GM12878 (cell line): ENCODE measurements around the gene KHDRBS1. TPM values are rescaled to one million over a fixed set of nuclear protein-coding genes. Genes with fewer than 3 reads are reported as not detected.

Experiments used
- ATF7 ChIP-seq: fragments of 450-650 bp; IDR thresholded peaks from 2 replicates; pipeline ENCODE4 v1.6.1; 2016; ENCODE audit warnings: low read depth, mild to moderate bottlenecking
- CEBPZ ChIP-seq: fragments of 150-350 bp; IDR thresholded peaks from 2 replicates; pipeline ENCODE4 v1.6.1; 2016; ENCODE audit warnings: low read depth, low read length
- HDAC6 ChIP-seq: fragments of 200-600 bp; sonication (generic); IDR thresholded peaks from one replicate; pipeline ENCODE4 v1.8.0; 2017; ENCODE audit warnings: antibody characterized with exemption; ENCODE audit not compliant: unreplicated experiment
- HSF1 ChIP-seq: fragments of 150-350 bp; IDR thresholded peaks from 2 replicates; pipeline ENCODE4 v1.6.1; 2014; ENCODE audit warnings: mild to moderate bottlenecking, low read depth, low read length
- IKZF1 ChIP-seq: fragments of 450-650 bp; conservative IDR thresholded peaks from 2 replicates; pipeline ENCODE4 v1.6.1; 2017; ENCODE audit warnings: antibody characterized with exemption, mild to moderate bottlenecking
- IKZF2 ChIP-seq, 2 experiments: fragments of 450-650 bp; IDR thresholded peaks; 2 replicates each; pipeline ENCODE4 v1.6.1; 2017; ENCODE audit warnings: mild to moderate bottlenecking in 2 of 2, moderate library complexity in 2 of 2
- MLLT1 ChIP-seq: fragments of 450-650 bp; IDR thresholded peaks from 2 replicates; pipeline ENCODE4 v1.6.1; 2016; ENCODE audit warnings: mild to moderate bottlenecking
- MXI1 ChIP-seq: fragments of 150-350 bp; IDR thresholded peaks from 2 replicates; pipeline ENCODE4 v1.6.1; 2011; ENCODE audit warnings: low read depth, mild to moderate bottlenecking, inconsistent platforms, low read length, improper control_type of control experiment
- NFXL1 ChIP-seq: fragments of 450-650 bp; IDR thresholded peaks from 2 replicates; pipeline ENCODE4 v1.6.1; 2017; ENCODE audit warnings: antibody characterized with exemption, mild to moderate bottlenecking, borderline replicate concordance
- POLR2AphosphoS2 ChIP-seq: IDR thresholded peaks from 2 replicates; pipeline ENCODE4 v1.6.1; 2011; ENCODE audit warnings: low read depth, mild to moderate bottlenecking, low read length, improper control_type of control experiment, moderate library complexity
- POU2F2 ChIP-seq: IDR thresholded peaks from 3 replicates; pipeline ENCODE4 v1.6.1; 2011; ENCODE audit warnings: low read depth, mild to moderate bottlenecking, low read length, borderline replicate concordance
- SUZ12 ChIP-seq: fragments of 200-600 bp; sonication (generic); IDR thresholded peaks from one replicate; pipeline ENCODE4 v1.6.1; 2018; ENCODE audit warnings: antibody characterized with exemption, mild to moderate bottlenecking; ENCODE audit not compliant: unreplicated experiment
- ZBTB40 ChIP-seq: fragments of 450-650 bp; IDR thresholded peaks from 2 replicates; pipeline ENCODE4 v1.6.1; 2016; ENCODE audit warnings: mild to moderate bottlenecking, moderate library complexity, borderline replicate concordance
- polyA plus RNA-seq, 11 experiments: library from polyadenylated mRNA; depleted of rRNA in 4 of 11; unstranded in 6 of 11; stranded (reverse) in 5 of 11; fragments of >200 nt; fragmentation: Nextera tagmentation in 4 of 11; fragmentation: Illumina TruSeq in 1 of 11; extraction: Ambion mirVana in 4 of 11; extraction: Trizol in 1 of 11; gene quantifications; 1 replicate in 1 of 11; 2 replicates in 10 of 11; pipeline versions ENCODE4 v1.2.1 to v1.2.3, GENCODE V29; 2011 to 2016; ENCODE audit warnings: inconsistent platforms in 2 of 11, missing spikeins in 2 of 11, low read depth in 1 of 11
- total RNA-seq, 4 experiments: library from RNA; depleted of rRNA in 3 of 4; stranded (reverse); fragments of >200 nt in 3 of 4; fragmentation: Illumina TruSeq in 1 of 4; extraction: Trizol in 1 of 4; gene quantifications; 2 replicates each; pipeline versions ENCODE4 v1.2.1 to v1.2.3, GENCODE V29; 2013 to 2021
- TF ChIP-seq, protein P1 (sequence below): IDR thresholded peaks from 2 replicates; pipeline ENCODE4 v1.6.1; 2012; ENCODE audit warnings: low read depth, low read length, improper control_type of control experiment
- TF ChIP-seq, protein P2 (sequence below): IDR thresholded peaks from 2 replicates; pipeline ENCODE4 v1.6.1; 2011; ENCODE audit warnings: low read depth, mild to moderate bottlenecking, low read length, moderate library complexity, borderline replicate concordance; ENCODE audit errors: extremely low read depth
- TF ChIP-seq, protein P3 (sequence below): IDR thresholded peaks from 2 replicates; pipeline ENCODE4 v1.6.1; 2012; ENCODE audit warnings: low read depth, low read length, improper control_type of control experiment

Gene KHDRBS1
- total and polyA plus RNA-seq, 10 of the 15 experiments (the other 5 are each of a cell fraction or from before 2014, with no cell fraction given): 42.5 to 204 (median 96.0) TPM

GRCh38 chr1:32072622-32073298 is 59.1 kb downstream of the KHDRBS1 start, which contains the start of gene TMEM39B (continued):
- TF ChIP-seq MXI1: peak; percentile 77
- TF ChIP-seq, protein P1, sequence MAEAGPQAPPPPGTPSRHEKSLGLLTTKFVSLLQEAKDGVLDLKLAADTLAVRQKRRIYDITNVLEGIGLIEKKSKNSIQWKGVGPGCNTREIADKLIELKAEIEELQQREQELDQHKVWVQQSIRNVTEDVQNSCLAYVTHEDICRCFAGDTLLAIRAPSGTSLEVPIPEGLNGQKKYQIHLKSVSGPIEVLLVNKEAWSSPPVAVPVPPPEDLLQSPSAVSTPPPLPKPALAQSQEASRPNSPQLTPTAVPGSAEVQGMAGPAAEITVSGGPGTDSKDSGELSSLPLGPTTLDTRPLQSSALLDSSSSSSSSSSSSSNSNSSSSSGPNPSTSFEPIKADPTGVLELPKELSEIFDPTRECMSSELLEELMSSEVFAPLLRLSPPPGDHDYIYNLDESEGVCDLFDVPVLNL: 0 out of 2 replicates have a peak, but pooled peaks have one; percentile 43
- TF ChIP-seq ZBTB40: peak; percentile 66; the same call in 1 of the 2 replicates
- no peak for TF ChIP-seq HSF1
- TF ChIP-seq, protein P2, sequence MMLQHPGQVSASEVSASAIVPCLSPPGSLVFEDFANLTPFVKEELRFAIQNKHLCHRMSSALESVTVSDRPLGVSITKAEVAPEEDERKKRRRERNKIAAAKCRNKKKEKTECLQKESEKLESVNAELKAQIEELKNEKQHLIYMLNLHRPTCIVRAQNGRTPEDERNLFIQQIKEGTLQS: no peak
- TF ChIP-seq IKZF2 (IDR thresholded peaks at IDR 0.05): no peak; a peak in 1 of 4 replicates
- 0 out of 2 replicates have a peak, but pooled peaks have one; percentile 75 for TF ChIP-seq POLR2AphosphoS2
- no peak for TF ChIP-seq ATF7
- TF ChIP-seq, protein P3, sequence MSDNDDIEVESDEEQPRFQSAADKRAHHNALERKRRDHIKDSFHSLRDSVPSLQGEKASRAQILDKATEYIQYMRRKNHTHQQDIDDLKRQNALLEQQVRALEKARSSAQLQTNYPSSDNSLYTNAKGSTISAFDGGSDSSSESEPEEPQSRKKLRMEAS: no peak; the same call in none of the 2 replicates
- peak; percentile 99 for TF ChIP-seq POU2F2
- TF ChIP-seq MLLT1: peak; percentile 67
- TF ChIP-seq SUZ12: no peak
- TF ChIP-seq IKZF1: peak; percentile 74
- TF ChIP-seq NFXL1: no peak
- no peak for TF ChIP-seq HDAC6
- no peak for TF ChIP-seq CEBPZ
